PC-3 (cell line): ENCODE data around the gene NTMT2. TPM values are rescaled to one million over a fixed set of nuclear protein-coding genes. Genes with fewer than 3 reads are reported as not detected.

ENCODE experiments used
- ATAC-seq: fragments of 200-7000 bp; cut with Tn5 transposase; 2 replicates; pipeline ENCODE4 v1.9.1; 2020; ENCODE audit warnings: mild to moderate bottlenecking, moderate library complexity
- BruUV-seq: library from RNA; stranded (reverse); fragments of 400-500 nt; replicated peaks from 2 replicates; lab custom pipeline; 2021; lab: Mats Ljungman, UMichigan
- CTCF ChIA-PET: fragments of 300-600 bp; sonication (Branson Sonifier 250); formaldehyde crosslinking; loops from one replicate; lab custom pipeline; 2022; ENCODE audit warnings: antibody characterized with exemption; lab: Charles Lee
- POLR2A ChIA-PET: fragments of 300-600 bp; sonication (Branson Sonifier 250); formaldehyde crosslinking; loops from one replicate; lab custom pipeline; 2022; ENCODE audit warnings: antibody characterized with exemption; ENCODE audit not compliant: unreplicated experiment; lab: Charles Lee
- DNase-seq: peaks from one replicate; pipeline ENCODE4 v3.0.0-alpha.2; 2015
- H2AFZ ChIP-seq: fragments of 300-600 bp; sonication (generic); 2 replicates; pipeline ENCODE4 v1.6.0; 2016; ENCODE audit warnings: antibody characterized with exemption, low read length
- H3F3A ChIP-seq: fragments of 300-600 bp; sonication (generic); one replicate; pipeline ENCODE4 v1.6.0; 2017; ENCODE audit warnings: antibody characterized with exemption, low read length, control low read depth, mild to moderate bottlenecking; ENCODE audit not compliant: unreplicated experiment
- H3K27ac ChIP-seq: fragments of 300-600 bp; sonication (generic); 2 replicates; pipeline ENCODE4 v1.5.1; 2016; ENCODE audit warnings: mild to moderate bottlenecking, low read length
- H3K27me3 ChIP-seq: fragments of 300-600 bp; sonication (generic); 2 replicates; pipeline ENCODE4 v1.6.1; 2016; ENCODE audit warnings: low read length, mixed read lengths
- H3K36me3 ChIP-seq: fragments of 300-600 bp; sonication (generic); 2 replicates; pipeline ENCODE4 v1.6.1; 2016; ENCODE audit warnings: low read depth, mixed run types, low read length, mixed read lengths
- H3K4me1 ChIP-seq: fragments of 300-600 bp; sonication (generic); 2 replicates; pipeline ENCODE4 v1.5.1; 2016; ENCODE audit warnings: low read length; ENCODE audit not compliant: insufficient read depth
- H3K4me2 ChIP-seq: fragments of 300-600 bp; sonication (generic); 2 replicates; pipeline ENCODE4 v1.6.0; 2016; ENCODE audit warnings: low read length
- H3K4me3 ChIP-seq: fragments of 300-600 bp; sonication (generic); 2 replicates; pipeline ENCODE4 v1.5.1; 2016; ENCODE audit warnings: mild to moderate bottlenecking, low read length, mixed read lengths
- H3K79me2 ChIP-seq: fragments of 300-600 bp; sonication (generic); 2 replicates; pipeline ENCODE4 v1.6.1; 2017; ENCODE audit warnings: low read length, mixed read lengths
- H3K9ac ChIP-seq: fragments of 300-600 bp; sonication (generic); 2 replicates; pipeline ENCODE4 v1.6.0; 2016; ENCODE audit warnings: mild to moderate bottlenecking, low read length
- H3K9me2 ChIP-seq: fragments of 300-600 bp; sonication (generic); replicated peaks from 2 replicates; pipeline ENCODE4 v1.6.1; 2016; ENCODE audit warnings: mixed run types, low read length, mixed read lengths
- H3K9me3 ChIP-seq: fragments of 300-600 bp; sonication (generic); 2 replicates; pipeline ENCODE4 v1.6.1; 2016; ENCODE audit warnings: low read length, mixed read lengths
- H4K20me1 ChIP-seq: fragments of 300-600 bp; sonication (generic); 2 replicates; pipeline ENCODE4 v1.6.1; 2016; ENCODE audit warnings: low read length, mixed read lengths
- CTCF ChIP-seq: fragments of 300-600 bp; sonication (generic); conservative IDR thresholded peaks from 2 replicates; pipeline ENCODE4 v1.5.1; 2017; ENCODE audit warnings: antibody characterized with exemption, low read depth, mild to moderate bottlenecking, low read length
- EZH2 ChIP-seq: fragments of 300-600 bp; sonication (generic); IDR thresholded peaks from one replicate; pipeline ENCODE4 v1.6.1; 2017; ENCODE audit warnings: antibody characterized with exemption, mild to moderate bottlenecking, low read length; ENCODE audit not compliant: unreplicated experiment
- EZH2phosphoT487 ChIP-seq: fragments of 300-600 bp; sonication (generic); IDR thresholded peaks from 2 replicates; pipeline ENCODE4 v1.6.1; 2018; ENCODE audit warnings: mild to moderate bottlenecking, antibody characterized with exemption, low read length, borderline replicate concordance
- intact Hi-C: fragments of 100-400 bp; cut with micrococcal nuclease; formaldehyde crosslinking; loops from 2 replicates; pipeline ENCODE4 v1.9.0; 2023
- total RNA-seq: library from RNA; depleted of rRNA; stranded (reverse); fragments of >200 nt; gene quantifications from 2 replicates; pipeline ENCODE4 v1.2.3, GENCODE V29; 2014

NTMT2 gene
- total RNA-seq, 1 experiment from 2014 or later = not detected

GRCh38 chr1:170214117-170215032, 68.6 kb downstream of the NTMT2 start:
- Histone ChIP-seq H4K20me1 (no peaks in the 10 kb centered on the region), H3K27ac (no peak overlapping the region), H3K79me2 (no peaks in the 10 kb centered on the region), H3K4me3 (no peak overlapping the region), H3K4me2 (no peak overlapping the region), H3K36me3 (no peaks in the 10 kb centered on the region), H3K9me3 (no peaks in the 10 kb centered on the region), H3K27me3 (peaks cover 26% of the 10 kb centered on the region), H2AFZ (no peak overlapping the region), H3K9me2 (no peaks in the 10 kb centered on the region), H3K9ac (no peak overlapping the region), H3F3A (no peaks in the 10 kb centered on the region), H3K4me1 (no peaks in the 10 kb centered on the region)
- CTCF ChIA-PET = no interaction called here
- no peak for TF ChIP-seq EZH2phosphoT487
- no peak for TF ChIP-seq EZH2
- ATAC-seq = no peak
- DNase-seq = no peak
- POLR2A ChIA-PET = no interaction called here
- BruUV-seq = no TSS peak
- intact Hi-C loops = no loop called here

GRCh38 chr1:170215072-170215885, 69.5 kb downstream of the NTMT2 start:
- intact Hi-C loops = no loop called here
- Histone ChIP-seq H3K4me2 (no peak overlapping the region), H3K27ac (no peak overlapping the region), H3K4me3 (no peak overlapping the region), H3K9me3 (no peaks in the 10 kb centered on the region), H3K9me2 (no peaks in the 10 kb centered on the region), H3K4me1 (no peaks in the 10 kb centered on the region), H3K27me3 (peaks cover 26% of the 10 kb centered on the region), H3K9ac (no peak overlapping the region), H3K36me3 (no peaks in the 10 kb centered on the region), H4K20me1 (no peaks in the 10 kb centered on the region), H2AFZ (no peak overlapping the region), H3F3A (no peaks in the 10 kb centered on the region), H3K79me2 (no peaks in the 10 kb centered on the region)
- BruUV-seq = no TSS peak
- ChIA-PET POLR2A (no interaction called here), CTCF (no interaction called here)
- no peak for TF ChIP-seq EZH2
- DNase-seq (no peak), ATAC-seq (no peak)

GRCh38 chr1:170217517-170218256, 71.9 kb downstream of the NTMT2 start:
- Histone ChIP-seq H3K9me3 (no peaks in the 10 kb centered on the region), H3K27me3 (peaks cover 26% of the 10 kb centered on the region), H4K20me1 (no peaks in the 10 kb centered on the region), H3F3A (no peaks in the 10 kb centered on the region), H3K27ac (no peak overlapping the region), H3K4me2 (no peak overlapping the region), H2AFZ (no peak overlapping the region), H3K9me2 (no peaks in the 10 kb centered on the region), H3K9ac (no peak overlapping the region), H3K4me3 (no peak overlapping the region), H3K79me2 (no peaks in the 10 kb centered on the region), H3K36me3 (no peaks in the 10 kb centered on the region), H3K4me1 (no peaks in the 10 kb centered on the region)
- no peak for ATAC-seq
- ChIA-PET CTCF (no interaction called here), POLR2A (no interaction called here)
- no peak for DNase-seq
- BruUV-seq = no TSS peak
- intact Hi-C loops = no loop called here
- TF ChIP-seq EZH2 = no peak
- no peak for TF ChIP-seq EZH2phosphoT487
- no peak for TF ChIP-seq CTCF
